SK-N-SH (cell line): ENCODE data around the gene ADGRA1.

Source experiments
- CHD2 ChIP-seq: fragments of 150-350 bp; IDR thresholded peaks from 2 replicates; pipeline ENCODE4 v1.6.1; 2018; ENCODE audit warnings: low read length; ENCODE audit not compliant: partially characterized antibody
- FOXM1 ChIP-seq: IDR thresholded peaks from 2 replicates; pipeline ENCODE4 v1.4.0; 2012; ENCODE audit warnings: low read depth, mild to moderate bottlenecking
- GABPA ChIP-seq: IDR thresholded peaks from 2 replicates; pipeline ENCODE4 v1.4.0; 2012; ENCODE audit warnings: low read depth, mild to moderate bottlenecking
- RAD21 ChIP-seq: IDR thresholded peaks from 2 replicates; pipeline ENCODE4 v1.6.1; 2012; ENCODE audit warnings: mild to moderate bottlenecking, low read length
- RFX5 ChIP-seq: IDR thresholded peaks from 2 replicates; pipeline ENCODE4 v1.6.1; 2012; ENCODE audit warnings: mild to moderate bottlenecking, improper control_type of control experiment, low read length
- SIN3A ChIP-seq: IDR thresholded peaks from 2 replicates; pipeline ENCODE4 v1.6.1; 2012; ENCODE audit warnings: low read depth, mild to moderate bottlenecking, low read length, moderate library complexity, borderline replicate concordance
- TF ChIP-seq, protein P1 (sequence below): fragments of 200-600 bp; sonication (generic); IDR thresholded peaks from 2 replicates; pipeline ENCODE4 v1.6.1; 2017; ENCODE audit warnings: antibody characterized with exemption, mild to moderate bottlenecking, moderate library complexity
- TF ChIP-seq, protein P2 (sequence below): IDR thresholded peaks from 2 replicates; pipeline ENCODE4 v1.4.0; 2012; ENCODE audit warnings: low read depth
- TF ChIP-seq, protein P3 (sequence below): fragments of 150-350 bp; IDR thresholded peaks from 2 replicates; pipeline ENCODE4 v1.6.1; 2017; ENCODE audit warnings: antibody characterized with exemption, low read length, low read depth, borderline replicate concordance
- TF ChIP-seq, protein P4 (sequence below): IDR thresholded peaks from 2 replicates; pipeline ENCODE4; 2012

DNA sequence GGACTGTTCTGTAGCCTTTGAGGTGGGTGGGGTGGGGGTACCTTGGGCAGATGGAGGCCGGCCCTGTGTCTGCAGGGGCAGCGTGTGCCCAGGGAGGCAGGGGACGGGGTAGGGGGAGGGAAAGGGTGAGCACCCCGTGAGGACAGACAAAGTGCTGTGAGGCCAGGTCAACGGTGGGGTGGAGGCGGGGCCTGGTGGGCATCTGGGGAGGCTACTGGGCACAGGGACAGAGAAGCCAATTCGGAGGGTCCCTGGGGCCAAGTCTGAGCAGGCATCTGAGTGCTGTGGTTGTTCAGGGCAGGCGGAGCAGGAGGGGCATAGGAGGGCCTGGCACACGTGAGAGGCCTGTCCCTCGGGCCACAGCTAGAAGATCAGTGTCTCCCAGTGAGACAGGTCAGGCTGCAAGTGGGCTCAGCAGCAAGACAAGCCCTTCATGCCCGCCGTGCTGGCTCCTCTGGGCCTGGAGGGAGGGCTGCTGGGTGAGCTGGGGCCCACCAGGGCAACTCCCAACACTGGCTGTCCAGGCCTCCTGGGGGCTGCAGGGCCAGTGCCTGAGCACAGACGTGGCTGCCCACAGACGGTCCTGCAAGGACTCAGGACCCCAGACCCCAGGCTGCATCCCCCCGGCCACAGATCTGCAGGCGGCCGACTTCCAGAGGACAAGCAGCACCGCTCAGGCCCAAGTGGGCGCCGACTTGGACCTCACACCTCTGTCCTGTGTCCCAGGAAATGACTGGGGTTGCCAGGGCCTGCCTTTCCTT is 45.9 kb downstream of the ADGRA1 start:
- TF ChIP-seq, protein P1, sequence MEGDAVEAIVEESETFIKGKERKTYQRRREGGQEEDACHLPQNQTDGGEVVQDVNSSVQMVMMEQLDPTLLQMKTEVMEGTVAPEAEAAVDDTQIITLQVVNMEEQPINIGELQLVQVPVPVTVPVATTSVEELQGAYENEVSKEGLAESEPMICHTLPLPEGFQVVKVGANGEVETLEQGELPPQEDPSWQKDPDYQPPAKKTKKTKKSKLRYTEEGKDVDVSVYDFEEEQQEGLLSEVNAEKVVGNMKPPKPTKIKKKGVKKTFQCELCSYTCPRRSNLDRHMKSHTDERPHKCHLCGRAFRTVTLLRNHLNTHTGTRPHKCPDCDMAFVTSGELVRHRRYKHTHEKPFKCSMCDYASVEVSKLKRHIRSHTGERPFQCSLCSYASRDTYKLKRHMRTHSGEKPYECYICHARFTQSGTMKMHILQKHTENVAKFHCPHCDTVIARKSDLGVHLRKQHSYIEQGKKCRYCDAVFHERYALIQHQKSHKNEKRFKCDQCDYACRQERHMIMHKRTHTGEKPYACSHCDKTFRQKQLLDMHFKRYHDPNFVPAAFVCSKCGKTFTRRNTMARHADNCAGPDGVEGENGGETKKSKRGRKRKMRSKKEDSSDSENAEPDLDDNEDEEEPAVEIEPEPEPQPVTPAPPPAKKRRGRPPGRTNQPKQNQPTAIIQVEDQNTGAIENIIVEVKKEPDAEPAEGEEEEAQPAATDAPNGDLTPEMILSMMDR = no peak
- TF ChIP-seq, protein P2, sequence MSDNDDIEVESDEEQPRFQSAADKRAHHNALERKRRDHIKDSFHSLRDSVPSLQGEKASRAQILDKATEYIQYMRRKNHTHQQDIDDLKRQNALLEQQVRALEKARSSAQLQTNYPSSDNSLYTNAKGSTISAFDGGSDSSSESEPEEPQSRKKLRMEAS = no peak
- TF ChIP-seq SIN3A (no peak), RAD21 (no peak), RFX5 (no peak), FOXM1 (no peak), CHD2 (no peak), GABPA (no peak)
- TF ChIP-seq, protein P3, sequence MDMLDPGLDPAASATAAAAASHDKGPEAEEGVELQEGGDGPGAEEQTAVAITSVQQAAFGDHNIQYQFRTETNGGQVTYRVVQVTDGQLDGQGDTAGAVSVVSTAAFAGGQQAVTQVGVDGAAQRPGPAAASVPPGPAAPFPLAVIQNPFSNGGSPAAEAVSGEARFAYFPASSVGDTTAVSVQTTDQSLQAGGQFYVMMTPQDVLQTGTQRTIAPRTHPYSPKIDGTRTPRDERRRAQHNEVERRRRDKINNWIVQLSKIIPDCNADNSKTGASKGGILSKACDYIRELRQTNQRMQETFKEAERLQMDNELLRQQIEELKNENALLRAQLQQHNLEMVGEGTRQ = no peak
- TF ChIP-seq, protein P4, sequence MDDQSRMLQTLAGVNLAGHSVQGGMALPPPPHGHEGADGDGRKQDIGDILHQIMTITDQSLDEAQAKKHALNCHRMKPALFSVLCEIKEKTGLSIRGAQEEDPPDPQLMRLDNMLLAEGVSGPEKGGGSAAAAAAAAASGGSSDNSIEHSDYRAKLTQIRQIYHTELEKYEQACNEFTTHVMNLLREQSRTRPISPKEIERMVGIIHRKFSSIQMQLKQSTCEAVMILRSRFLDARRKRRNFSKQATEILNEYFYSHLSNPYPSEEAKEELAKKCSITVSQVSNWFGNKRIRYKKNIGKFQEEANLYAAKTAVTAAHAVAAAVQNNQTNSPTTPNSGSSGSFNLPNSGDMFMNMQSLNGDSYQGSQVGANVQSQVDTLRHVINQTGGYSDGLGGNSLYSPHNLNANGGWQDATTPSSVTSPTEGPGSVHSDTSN = no peak
